Astrocyte of the hippocampus (primary cell): ENCODE results near the gene ABCA5.
"Not testable (repeated sequence)": the region's sequence is repeated elsewhere in the genome, so short reads cannot be mapped to it uniquely, and the experiment has no call there.

ENCODE experiments used
- DNase-seq: peaks from one replicate; pipeline ENCODE4 v3.0.0; 2011; ENCODE audit warnings: low read depth, low spot score

ABCA5 gene

GRCh38 chr17:69213059-69213813 lies 113.7 kb downstream of the ABCA5 start:
- no peak for DNase-seq

- DNase-seq = no peak
These were observed 118.3 kb downstream of the ABCA5 start for GRCh38 chr17:69208640-69209039.

DNA sequence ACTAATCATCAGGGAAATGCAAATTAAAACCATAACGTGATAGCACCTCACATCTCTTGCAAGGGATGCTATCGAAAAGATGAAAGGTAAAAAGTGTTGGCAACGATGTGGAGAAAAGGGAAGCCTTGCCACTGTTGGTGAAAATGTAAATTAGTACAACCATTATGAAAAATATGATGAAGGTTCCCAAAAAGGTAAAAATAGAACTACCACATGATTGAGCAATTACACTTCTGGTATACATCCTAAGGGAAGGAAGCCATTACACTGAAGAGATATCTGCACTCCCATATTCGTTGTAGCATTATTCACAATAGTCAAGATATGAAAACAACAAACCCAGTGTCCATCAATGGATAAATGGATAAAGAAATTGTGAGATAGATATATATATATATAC lies 119.8 kb downstream of the ABCA5 start:
- DNase-seq = no peak

- DNase-seq = no peak
These were observed 128.7 kb downstream of the ABCA5 start for GRCh38 chr17:69198238-69198637.

DNA sequence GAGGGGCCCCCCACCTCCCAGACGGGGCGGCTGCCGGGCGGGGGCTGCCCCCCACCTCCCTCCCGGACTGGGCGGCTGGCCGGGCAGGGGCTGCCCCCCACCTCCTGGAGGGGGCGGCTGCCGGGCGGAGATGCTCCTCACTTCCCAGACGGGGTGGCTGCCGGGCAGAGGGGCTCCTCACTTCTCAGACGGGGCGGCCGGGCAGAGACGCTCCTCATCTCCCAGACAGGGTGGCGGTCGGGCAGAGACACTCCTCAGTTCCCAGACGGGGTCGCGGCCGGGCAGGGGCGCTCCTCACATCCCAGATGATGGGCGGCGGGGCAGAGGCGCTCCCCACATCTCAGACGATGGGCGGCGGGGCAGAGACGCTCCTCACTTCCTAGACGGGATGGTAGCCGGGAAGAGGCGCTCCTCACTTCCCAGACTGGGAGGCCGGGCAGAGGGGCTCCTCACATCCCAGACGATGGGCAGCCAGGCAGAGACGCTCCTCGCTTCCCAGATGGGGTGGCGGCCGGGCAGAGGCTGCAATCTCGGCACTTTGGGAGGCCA lies 130.8 kb downstream of the ABCA5 start:
- DNase-seq = not testable (repeated sequence)
